Peyer's patch (tissue), 4 donors: ENCODE results near the gene FBXO38.

Experiments used
- CTCF ChIP-seq, 6 experiments: fragments of 450-650 bp in 4 of 6; fragments of 200-600 bp in 2 of 6; sonication (generic) in 1 of 6; IDR thresholded peaks; one replicate each; pipeline ENCODE4 v1.5.1; 2017 to 2019; ENCODE audit warnings: antibody characterized with exemption in 6 of 6, mild to moderate bottlenecking in 3 of 6, moderate library complexity in 1 of 6
- POLR2A ChIP-seq, 2 donors: fragments of 450-650 bp; IDR thresholded peaks; one replicate each; pipeline ENCODE4 v1.5.1; 2017; ENCODE audit warnings: antibody characterized with exemption in 2 of 2, mild to moderate bottlenecking in 2 of 2, moderate library complexity in 2 of 2

DNA sequence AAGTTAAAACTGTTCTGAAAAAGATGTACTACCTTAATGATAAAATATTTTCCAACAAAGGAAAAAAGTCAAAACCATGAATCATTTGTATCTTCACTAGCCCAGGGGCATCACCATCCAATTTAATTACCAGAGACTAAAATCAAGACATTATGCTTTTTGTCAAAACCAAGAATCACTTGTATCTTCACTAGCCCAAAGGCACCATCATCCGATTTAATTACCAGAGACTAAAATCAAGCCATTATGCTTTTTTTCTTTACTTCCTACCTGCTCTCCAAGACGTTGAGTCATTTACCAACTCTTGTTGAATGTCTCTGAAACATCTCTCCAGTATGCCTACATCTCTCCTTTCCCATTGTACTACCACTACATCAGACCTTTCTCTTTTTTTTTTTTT lies 37.9 kb downstream of the FBXO38 start:
- no peak for TF ChIP-seq CTCF (IDR thresholded peaks at IDR 0.05)
- no peak for TF ChIP-seq POLR2A (IDR thresholded peaks at IDR 0.05)
